DMS 273 (cell line): ENCODE results near the gene CMTM1.
"Not testable (repeated sequence)": the region's sequence is repeated elsewhere in the genome, so short reads cannot be mapped to it uniquely, and the experiment has no call there.

Source experiments
- DNase-seq: peaks from one replicate; lab custom pipeline; 2025; ENCODE audit not compliant: unreplicated experiment; lab: John Stamatoyannopoulos, UW

CMTM1 gene

GRCh38 chr16:66561381-66562080 is 4.7 kb upstream of the CMTM1 start:
- DNase-seq = no peak

- no peak for DNase-seq
Measured at GRCh38 chr16:66562409-66562808, 3.8 kb upstream of the CMTM1 start.

- no peak for DNase-seq
Measured at GRCh38 chr16:66562986-66563385, 3.3 kb upstream of the CMTM1 start.

GRCh38 chr16:66563574-66564334 is 2.5 kb upstream of the CMTM1 start:
- DNase-seq = no peak

GRCh38 chr16:66567270-66567669 is 1.0 kb downstream of the CMTM1 start:
- DNase-seq = not testable (repeated sequence)

GRCh38 chr16:66568355-66568754 is 2.1 kb downstream of the CMTM1 start:
- DNase-seq = no peak

- DNase-seq = no peak
Measured at GRCh38 chr16:66569131-66569530, 2.9 kb downstream of the CMTM1 start.

- no peak for DNase-seq
Measured at GRCh38 chr16:66569827-66570405, 3.7 kb downstream of the CMTM1 start.

- no peak for DNase-seq
Measured at GRCh38 chr16:66572356-66572755, 6.1 kb downstream of the CMTM1 start.

- no peak for DNase-seq
Measured at GRCh38 chr16:66574081-66574480, 7.8 kb downstream of the CMTM1 start.

GRCh38 chr16:66574531-66574930 is 8.3 kb downstream of the CMTM1 start:
- no peak for DNase-seq

GRCh38 chr16:66575060-66575459 is 8.8 kb downstream of the CMTM1 start:
- no peak for DNase-seq

- DNase-seq = no peak
Measured at GRCh38 chr16:66576296-66576695, 10.1 kb downstream of the CMTM1 start.

- no peak for DNase-seq
Measured at GRCh38 chr16:66578651-66579531, 12.7 kb downstream of the CMTM1 start, which contains the start of gene CMTM2. Gene CMTM2 (plus strand): TSS chr16:66579463. CDS start chr16:66579608, 145 bp downstream.

GRCh38 chr16:66580605-66581209 is 14.5 kb downstream of the CMTM1 start:
- DNase-seq = peak; percentile 66

GRCh38 chr16:66581246-66581952 is 15.2 kb downstream of the CMTM1 start:
- DNase-seq = no peak

GRCh38 chr16:66585481-66586239 is 19.4 kb downstream of the CMTM1 start:
- no peak for DNase-seq

GRCh38 chr16:66587881-66588600 is 21.8 kb downstream of the CMTM1 start:
- no peak for DNase-seq
